GM12874 (cell line): Measurements from ENCODE around the gene CAMSAP2.

Source experiments
- CTCF ChIP-seq: IDR thresholded peaks from 2 replicates; pipeline ENCODE4 v1.5.1; 2011; ENCODE audit warnings: low read depth, mild to moderate bottlenecking, control low read depth, low read length, moderate library complexity; ENCODE audit not compliant: insufficient read depth

The CAMSAP2 gene

GRCh38 chr1:200805719-200806118 is 67.0 kb downstream of the CAMSAP2 start:
- TF ChIP-seq CTCF = no peak

DNA sequence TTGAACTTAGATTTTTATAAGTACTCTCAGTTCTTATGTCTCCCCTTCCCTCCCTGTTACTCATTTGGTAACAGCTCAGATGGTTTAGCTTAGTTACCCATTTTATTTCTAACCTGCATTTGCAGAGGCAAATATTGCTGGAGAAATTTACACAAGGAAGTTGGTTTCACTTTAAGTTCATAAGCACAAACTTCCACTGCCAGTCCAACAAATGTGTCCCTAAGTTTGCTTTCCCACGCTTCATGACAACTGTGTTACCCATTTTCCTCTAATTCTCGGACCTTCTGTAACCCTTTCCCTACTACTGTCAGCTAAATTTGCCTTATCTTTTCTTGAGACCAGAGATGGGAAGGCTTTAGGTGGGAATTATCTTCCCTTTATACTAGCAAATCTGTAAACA is 70.2 kb downstream of the CAMSAP2 start:
- TF ChIP-seq CTCF = no peak

DNA sequence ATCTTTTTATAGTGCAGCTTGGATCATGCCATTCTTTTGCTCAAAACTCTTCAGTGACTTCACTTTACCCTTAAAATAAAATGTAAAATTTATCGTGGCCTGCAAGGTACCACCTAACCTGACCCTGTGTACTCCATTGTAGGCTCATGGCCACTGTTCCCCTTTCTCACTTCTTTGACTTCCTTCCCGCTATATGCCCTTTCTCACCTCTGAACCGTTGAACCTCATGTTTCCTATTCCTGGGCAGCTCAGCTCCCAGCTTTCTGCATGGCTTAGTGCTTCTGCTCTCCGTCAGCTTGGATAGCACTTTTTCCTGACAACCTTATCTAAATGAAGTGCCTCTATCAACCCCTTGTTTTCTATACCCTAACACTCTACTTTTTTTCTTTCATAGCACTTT is 73.0 kb downstream of the CAMSAP2 start:
- no peak for TF ChIP-seq CTCF

DNA sequence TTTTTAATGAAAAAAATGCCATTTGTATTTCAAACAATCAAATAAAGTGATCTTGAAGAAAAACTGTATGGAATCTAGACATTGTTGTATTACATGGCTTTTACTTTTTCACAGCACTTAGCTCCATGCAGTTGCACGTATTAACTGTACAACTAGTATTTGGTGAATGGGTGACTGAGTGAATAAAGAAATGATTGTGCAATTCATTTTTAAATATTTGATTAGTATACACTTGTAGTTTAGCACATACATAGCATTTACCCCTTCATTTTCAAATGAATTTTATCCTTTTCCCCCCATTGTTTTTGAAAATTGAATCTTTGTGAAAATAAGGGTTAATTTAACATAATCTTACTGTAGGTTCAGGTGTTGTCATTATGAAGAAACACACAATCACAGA is 79.6 kb downstream of the CAMSAP2 start:
- TF ChIP-seq CTCF = no peak

DNA sequence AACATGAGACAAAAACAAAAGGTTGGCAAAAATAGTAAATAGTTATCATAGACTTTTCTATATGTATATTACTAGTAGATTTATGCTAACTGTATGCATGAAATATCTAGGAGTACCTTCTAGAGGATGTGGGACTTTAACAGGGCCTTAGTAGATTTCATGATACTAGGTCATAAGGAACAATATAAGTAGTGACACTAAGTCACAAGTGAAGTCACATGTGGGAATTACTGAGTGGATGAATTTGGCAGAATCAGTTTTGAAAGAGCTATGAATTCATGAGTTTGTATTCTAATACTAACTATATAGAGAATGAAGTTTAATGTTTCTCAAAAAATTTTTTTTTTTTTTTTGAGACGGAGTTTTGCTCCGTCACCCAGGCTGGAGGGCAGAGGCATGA is 81.0 kb downstream of the CAMSAP2 start:
- no peak for TF ChIP-seq CTCF

- TF ChIP-seq CTCF = no peak
These were observed 92.4 kb downstream of the CAMSAP2 start for GRCh38 chr1:200831091-200831490.

DNA sequence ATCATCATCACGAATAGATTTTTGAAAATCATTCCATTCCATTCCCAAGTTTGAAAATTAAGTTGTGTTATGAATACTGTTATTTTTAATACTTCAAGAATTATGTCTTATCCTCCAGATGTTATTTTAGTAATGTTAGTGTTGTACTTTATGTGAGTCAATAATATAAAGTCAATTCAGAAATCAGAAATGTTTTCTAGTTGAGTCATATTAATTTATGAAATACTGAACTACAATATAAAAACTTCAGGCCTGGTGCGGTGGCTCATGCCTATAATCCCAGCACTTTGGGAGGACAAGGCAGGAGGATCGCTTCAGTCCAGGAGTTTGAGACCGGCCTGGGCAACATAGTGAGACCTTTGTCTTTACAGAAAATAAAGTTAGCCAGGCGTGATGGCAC is 95.7 kb downstream of the CAMSAP2 start:
- TF ChIP-seq CTCF = no peak

GRCh38 chr1:200836213-200836612 is 97.5 kb downstream of the CAMSAP2 start:
- TF ChIP-seq CTCF = no peak
